ENCODE data around the gene KCTD11.
A peak's percentile ranks its signal among the peaks of the same experiment; 100 is the strongest.

Gene KCTD11

DNA sequence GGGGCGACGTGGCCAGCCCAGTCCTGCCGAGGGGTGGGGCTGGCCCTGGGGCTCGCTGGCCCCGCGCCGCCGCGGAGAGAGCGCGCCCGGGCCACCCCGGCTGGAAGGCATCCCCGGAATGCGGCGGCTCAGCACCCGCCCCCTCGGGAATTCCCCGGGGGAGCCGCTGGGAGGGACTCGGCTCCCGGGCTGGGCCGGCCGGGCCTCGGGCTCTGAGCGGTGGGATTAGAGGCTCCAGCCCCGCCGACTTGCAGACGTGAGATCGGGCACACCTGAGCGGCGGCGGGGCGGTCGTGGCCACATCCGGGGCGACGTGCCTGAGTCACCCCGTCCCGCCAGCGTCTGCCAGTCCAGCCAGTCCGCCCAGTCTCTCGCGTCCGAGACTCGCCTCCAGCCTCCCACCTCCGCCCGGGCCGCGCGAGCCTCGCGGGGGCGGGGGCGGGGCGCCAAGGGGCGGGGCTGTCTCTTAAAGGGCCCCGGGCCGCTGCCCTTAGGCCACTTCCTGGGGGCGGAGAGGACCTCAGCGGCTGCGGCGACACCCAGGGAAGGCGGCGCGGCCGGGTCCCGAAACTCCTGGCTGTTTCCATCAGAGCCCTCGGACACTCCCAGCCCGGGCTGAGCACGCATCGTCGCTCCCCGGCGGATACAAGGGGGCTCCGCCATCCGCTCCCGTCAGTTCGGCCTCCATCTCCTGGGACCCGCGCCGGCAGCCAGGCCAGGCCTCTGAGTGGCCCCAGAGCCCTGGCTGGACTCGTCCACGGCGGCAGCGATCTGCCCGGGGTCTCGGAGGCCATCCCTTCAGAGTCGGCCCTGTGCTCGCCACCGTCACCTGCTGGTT, at the start of gene KCTD11:
KCTD11 (plus strand) TSS at position 498 of the 838 bp plus-strand sequence.
- Histone ChIP-seq H3K9me3 (ENCODE audit: control insufficient read depth, low read length) (no peaks in the 10 kb centered on the region), H3K4me1 (ENCODE audit: control insufficient read depth, insufficient read depth, low read length) (peaks cover 56% of the 10 kb centered on the region), H3K36me3 (ENCODE audit: control insufficient read depth, insufficient read depth, low read length, severe bottlenecking) (no peaks in the 10 kb centered on the region), H3K4me3 (ENCODE audit: low read length) (peak within 1 kb of the TSS; percentile 97), H3K27me3 (replicated peaks; ENCODE audit: control insufficient read depth, insufficient read depth, low read length) (no peaks in the 10 kb centered on the region), H3K9ac (ENCODE audit: low read length) (peak within 1 kb of the TSS; percentile 100)
- DNase-seq (ENCODE audit: low read depth), result peak; percentile 97

DNA sequence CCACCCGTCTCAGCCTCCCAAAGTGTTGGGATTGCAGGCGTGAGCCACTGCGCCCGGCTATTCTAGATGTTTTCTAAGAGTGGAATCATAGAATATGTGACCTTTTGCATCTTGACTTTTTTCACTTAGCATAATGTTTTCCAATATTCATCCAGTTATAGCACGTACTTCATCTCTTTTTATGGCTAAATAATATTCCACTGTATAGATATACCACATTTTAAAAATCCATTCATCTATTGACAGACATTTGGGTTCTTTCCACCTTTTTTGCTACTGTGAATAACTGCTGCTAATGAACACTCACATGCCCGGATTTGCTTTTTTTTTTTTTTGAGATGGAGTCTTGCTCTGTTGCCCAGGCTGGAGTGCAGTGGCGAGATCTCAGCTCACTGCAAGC, 47.8 kb upstream of the KCTD11 start:
- Histone ChIP-seq H3K9me3 (ENCODE audit: control insufficient read depth, low read length) (no peaks in the 10 kb centered on the region), H3K4me1 (ENCODE audit: control insufficient read depth, insufficient read depth, low read length) (peaks cover 2% of the 10 kb centered on the region), H3K9ac (ENCODE audit: low read length) (no peak overlapping the region), H3K4me3 (ENCODE audit: low read length) (no peak overlapping the region), H3K36me3 (ENCODE audit: control insufficient read depth, insufficient read depth, low read length, severe bottlenecking) (peaks cover under 1% of the 10 kb centered on the region), H3K27me3 (replicated peaks; ENCODE audit: control insufficient read depth, insufficient read depth, low read length) (peaks cover 5% of the 10 kb centered on the region)
- no peak for DNase-seq (ENCODE audit: low read depth)

DNA sequence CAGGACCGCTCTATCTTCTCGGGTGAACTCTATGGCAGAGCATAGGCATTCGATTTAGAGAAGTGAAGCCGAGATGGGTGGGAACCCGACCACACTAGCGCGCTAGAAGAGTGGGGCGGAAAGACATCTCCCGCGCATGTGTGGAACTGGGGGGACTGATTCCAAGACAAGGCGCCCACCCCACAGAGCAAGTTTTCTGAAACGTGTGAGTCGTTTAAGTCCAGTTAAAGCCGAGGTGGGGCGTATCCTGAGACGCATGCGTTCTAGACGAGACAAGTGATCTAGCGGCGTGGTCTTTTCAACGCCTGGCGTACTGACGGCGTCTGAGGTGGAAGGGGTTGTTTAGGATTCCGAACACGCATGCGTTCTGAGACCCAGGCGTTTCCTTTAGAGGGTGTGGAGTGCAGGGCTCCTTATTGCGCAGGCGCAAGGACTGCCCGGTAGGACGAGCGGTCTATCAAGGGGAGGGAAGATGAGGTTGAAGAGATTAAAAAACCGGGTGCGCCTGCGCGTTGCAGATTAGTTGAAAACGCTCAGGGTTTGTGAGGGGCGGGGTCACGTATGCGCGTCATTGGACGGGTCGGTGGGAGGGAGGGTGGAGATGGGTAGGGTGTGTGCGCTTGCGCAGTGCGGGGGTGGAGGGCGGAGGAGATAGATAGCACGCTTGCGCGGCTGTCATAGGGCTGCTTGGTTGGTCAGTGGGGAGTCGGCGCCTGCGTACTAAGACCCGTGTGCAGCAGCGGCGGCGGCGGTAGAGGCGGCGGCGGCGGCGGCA, 44.9 kb upstream of the KCTD11 start, which contains the start of gene EIF5A:
EIF5A (plus strand) TSS at position 718 of the 775 bp plus-strand sequence. CDS start 2,008 bp downstream, outside the sequence.
- peak within 1 kb of the TSS; percentile 94 for H3K4me3 ChIP-seq (ENCODE audit: low read length)
- peak within 1 kb of the TSS; percentile 96 for H3K9ac ChIP-seq (ENCODE audit: low read length)
- H3K27me3 ChIP-seq (replicated peaks; ENCODE audit: control insufficient read depth, insufficient read depth, low read length), result no peaks in the 10 kb centered on the region
- H3K36me3 ChIP-seq (ENCODE audit: control insufficient read depth, insufficient read depth, low read length, severe bottlenecking), result peaks cover 28% of the 10 kb centered on the region
- H3K4me1 ChIP-seq (ENCODE audit: control insufficient read depth, insufficient read depth, low read length), result peaks cover 26% of the 10 kb centered on the region
- peak; percentile 100 for DNase-seq (ENCODE audit: low read depth)
- H3K9me3 ChIP-seq (ENCODE audit: control insufficient read depth, low read length), result no peaks in the 10 kb centered on the region

DNA sequence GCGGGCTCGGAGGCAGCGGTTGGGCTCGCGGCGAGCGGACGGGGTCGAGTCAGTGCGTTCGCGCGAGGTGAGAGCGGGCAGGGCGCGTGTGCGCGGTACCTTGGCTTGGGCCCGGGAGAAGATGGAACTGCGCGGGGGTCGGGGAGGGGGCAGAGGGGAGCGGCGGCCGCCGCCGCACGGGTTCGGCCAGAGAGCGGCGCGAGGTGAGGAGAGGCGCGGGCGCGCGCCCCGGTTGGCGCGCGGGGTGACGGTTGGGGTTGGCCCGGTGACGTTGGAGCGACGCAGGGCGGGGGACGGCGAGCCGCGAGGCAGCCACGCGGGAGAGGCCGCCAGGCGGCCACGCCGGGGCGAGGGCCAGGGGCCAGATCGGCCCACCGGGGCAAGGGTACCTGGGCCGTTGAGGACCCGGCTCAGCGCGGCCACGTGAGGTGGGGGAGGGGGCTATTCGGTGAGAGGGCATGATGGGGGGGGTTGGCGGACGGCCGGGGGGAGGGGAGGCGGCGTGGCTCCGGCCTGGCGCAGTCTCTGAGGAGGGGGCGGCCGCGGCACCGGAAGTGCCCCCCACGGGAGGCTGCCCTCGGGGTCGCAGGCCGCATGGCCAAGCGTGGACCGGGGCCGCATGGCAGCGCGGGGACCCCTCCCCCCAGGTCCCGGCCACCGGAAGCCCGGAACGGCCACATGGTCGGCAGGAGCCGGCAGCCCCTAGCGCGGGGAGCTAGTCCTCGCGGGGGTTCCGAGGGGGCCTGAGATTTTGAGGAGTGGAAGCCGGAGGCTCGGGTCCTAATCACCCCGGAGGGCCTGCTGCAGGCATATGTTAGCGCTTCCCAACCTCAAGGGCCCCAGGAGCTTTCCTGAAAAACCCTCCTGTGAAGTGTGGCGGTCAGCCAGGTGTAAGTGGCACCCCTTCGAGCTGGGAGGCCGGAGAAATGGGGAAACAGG, 44.0 kb upstream of the KCTD11 start:
- Histone ChIP-seq H3K4me1 (ENCODE audit: control insufficient read depth, insufficient read depth, low read length) (peaks cover 33% of the 10 kb centered on the region), H3K27me3 (replicated peaks; ENCODE audit: control insufficient read depth, insufficient read depth, low read length) (no peaks in the 10 kb centered on the region), H3K9ac (ENCODE audit: low read length) (peak overlapping the region; percentile 96), H3K4me3 (ENCODE audit: low read length) (peak overlapping the region; percentile 94), H3K9me3 (ENCODE audit: control insufficient read depth, low read length) (no peaks in the 10 kb centered on the region), H3K36me3 (ENCODE audit: control insufficient read depth, insufficient read depth, low read length, severe bottlenecking) (peaks cover 36% of the 10 kb centered on the region)
- peak; percentile 68 for DNase-seq (ENCODE audit: low read depth)

DNA sequence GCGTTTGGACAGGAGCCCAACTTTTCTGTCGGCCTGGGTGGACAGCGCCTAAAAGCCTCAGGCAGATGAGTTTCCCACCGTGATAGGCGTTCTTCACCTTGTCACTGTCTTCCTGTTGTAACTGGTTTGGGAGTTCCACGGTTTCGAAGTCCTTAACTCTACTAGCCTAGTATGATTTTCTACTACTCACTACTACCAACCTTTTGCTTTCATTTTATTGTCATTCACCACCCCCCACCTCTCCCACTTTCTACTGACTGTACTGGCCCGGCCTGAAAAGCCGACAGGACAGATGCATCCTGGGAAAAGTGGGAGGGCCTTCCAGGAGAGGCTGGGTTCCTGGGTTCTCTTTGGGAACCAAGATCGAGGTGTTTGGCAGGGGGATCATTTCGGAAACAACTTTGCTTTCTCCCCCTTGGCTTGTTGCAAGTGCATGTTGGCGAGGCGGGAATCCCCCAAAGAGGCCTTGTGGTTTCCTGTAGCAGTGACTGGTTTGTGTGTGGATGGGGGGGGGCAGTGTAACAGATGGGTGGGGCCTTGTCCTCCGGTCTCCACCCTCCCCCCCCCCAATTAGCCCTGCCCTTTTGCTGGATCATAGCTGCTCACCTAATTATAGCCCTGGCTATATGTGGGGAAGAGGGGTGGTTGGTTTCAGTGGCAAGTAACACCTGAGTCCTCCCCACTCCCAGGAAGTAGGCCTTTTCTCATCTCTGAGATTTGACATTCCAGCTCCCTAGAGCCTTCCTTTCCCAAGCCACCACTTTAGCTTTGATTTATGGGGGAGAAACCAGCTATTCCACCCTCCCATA, 43.1 kb upstream of the KCTD11 start:
- no peaks in the 10 kb centered on the region for H3K27me3 ChIP-seq (replicated peaks; ENCODE audit: control insufficient read depth, insufficient read depth, low read length)
- H3K9me3 ChIP-seq (ENCODE audit: control insufficient read depth, low read length), result no peaks in the 10 kb centered on the region
- peaks cover 42% of the 10 kb centered on the region for H3K4me1 ChIP-seq (ENCODE audit: control insufficient read depth, insufficient read depth, low read length)
- H3K36me3 ChIP-seq (ENCODE audit: control insufficient read depth, insufficient read depth, low read length, severe bottlenecking), result peaks cover 45% of the 10 kb centered on the region
- H3K9ac ChIP-seq (ENCODE audit: low read length), result peak overlapping the region; percentile 96
- peak overlapping the region; percentile 94 for H3K4me3 ChIP-seq (ENCODE audit: low read length)
- peak; percentile 94 for DNase-seq (ENCODE audit: low read depth)

DNA sequence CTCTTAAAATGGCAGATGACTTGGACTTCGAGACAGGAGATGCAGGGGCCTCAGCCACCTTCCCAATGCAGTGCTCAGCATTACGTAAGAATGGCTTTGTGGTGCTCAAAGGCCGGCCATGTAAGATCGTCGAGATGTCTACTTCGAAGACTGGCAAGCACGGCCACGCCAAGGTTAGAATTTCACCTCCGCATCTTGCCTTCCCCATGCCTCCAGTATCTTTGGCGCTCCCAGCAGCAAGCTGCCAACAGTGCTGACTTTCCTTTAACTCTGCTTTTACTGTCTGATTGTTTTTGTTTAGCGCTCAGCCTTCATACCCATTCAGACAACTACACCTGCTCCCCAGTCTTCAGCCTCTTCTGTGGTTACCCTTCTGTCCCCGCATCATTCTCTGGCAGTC, 42.3 kb upstream of the KCTD11 start:
- Histone ChIP-seq H3K36me3 (ENCODE audit: control insufficient read depth, insufficient read depth, low read length, severe bottlenecking) (peaks cover 48% of the 10 kb centered on the region), H3K4me3 (ENCODE audit: low read length) (peak overlapping the region; percentile 94), H3K4me1 (ENCODE audit: control insufficient read depth, insufficient read depth, low read length) (peaks cover 49% of the 10 kb centered on the region), H3K9ac (ENCODE audit: low read length) (peak overlapping the region; percentile 96), H3K9me3 (ENCODE audit: control insufficient read depth, low read length) (no peaks in the 10 kb centered on the region), H3K27me3 (replicated peaks; ENCODE audit: control insufficient read depth, insufficient read depth, low read length) (no peaks in the 10 kb centered on the region)
- DNase-seq (ENCODE audit: low read depth), result no peak

DNA sequence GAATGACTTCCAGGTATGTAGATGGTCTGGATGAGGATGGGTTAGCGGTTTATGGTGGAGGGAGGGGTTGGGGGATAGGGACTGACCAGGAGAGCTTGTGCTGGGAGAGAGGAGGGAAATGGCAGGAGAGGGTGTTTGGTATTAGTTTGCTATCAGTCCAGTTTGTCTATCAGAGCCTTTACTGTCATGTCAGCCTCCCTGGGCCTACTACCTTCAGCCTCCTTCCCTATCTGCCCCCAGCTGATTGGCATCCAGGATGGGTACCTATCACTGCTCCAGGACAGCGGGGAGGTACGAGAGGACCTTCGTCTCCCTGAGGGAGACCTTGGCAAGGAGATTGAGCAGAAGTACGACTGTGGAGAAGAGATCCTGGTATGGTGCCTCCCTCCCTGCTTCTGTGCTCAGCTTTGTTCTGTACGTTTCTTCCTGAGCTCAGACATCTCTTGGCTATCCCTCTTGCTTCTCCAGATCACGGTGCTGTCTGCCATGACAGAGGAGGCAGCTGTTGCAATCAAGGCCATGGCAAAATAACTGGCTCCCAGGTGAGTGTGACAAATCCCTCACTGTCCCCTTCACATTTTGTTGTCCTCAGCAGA, 40.8 kb upstream of the KCTD11 start:
- H3K36me3 ChIP-seq (ENCODE audit: control insufficient read depth, insufficient read depth, low read length, severe bottlenecking), result peaks cover 53% of the 10 kb centered on the region
- no peak overlapping the region for H3K4me3 ChIP-seq (ENCODE audit: low read length)
- H3K4me1 ChIP-seq (ENCODE audit: control insufficient read depth, insufficient read depth, low read length), result peaks cover 56% of the 10 kb centered on the region
- DNase-seq (ENCODE audit: low read depth), result no peak
- H3K27me3 ChIP-seq (replicated peaks; ENCODE audit: control insufficient read depth, insufficient read depth, low read length), result no peaks in the 10 kb centered on the region
- no peaks in the 10 kb centered on the region for H3K9me3 ChIP-seq (ENCODE audit: control insufficient read depth, low read length)
- H3K9ac ChIP-seq (ENCODE audit: low read length), result peak overlapping the region; percentile 47

DNA sequence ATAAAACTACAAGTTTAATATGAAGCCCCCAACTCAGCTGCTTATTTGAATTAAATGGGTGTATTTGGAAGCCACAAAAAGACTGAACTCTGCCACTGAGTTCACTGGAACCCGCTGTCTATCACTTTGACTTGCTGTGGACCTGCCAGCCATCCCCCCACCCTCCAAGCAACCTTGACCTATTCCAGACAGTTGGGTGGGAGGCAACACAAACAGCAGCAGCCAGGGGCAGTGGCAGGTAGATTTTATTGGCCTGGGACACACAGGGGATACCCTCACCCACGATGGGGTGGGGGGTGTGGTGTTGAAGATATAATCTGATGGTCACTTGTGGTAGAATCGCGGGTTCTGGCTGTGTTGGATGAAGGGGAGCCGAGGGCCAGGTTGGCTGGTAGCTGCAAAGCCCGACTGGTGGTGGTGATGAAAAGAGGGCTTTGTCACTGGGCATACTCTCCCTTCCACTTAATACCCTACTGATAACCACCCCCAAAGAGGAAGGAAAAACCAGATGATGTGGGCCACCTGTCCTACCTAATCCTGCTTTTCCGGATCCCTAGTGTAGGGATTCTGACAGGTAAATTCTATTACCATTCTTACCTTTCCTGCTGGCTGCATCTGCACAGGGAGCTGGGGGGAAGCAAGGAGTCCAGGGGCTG, 39.4 kb upstream of the KCTD11 start:
- Histone ChIP-seq H3K27me3 (replicated peaks; ENCODE audit: control insufficient read depth, insufficient read depth, low read length) (no peaks in the 10 kb centered on the region), H3K4me1 (ENCODE audit: control insufficient read depth, insufficient read depth, low read length) (peaks cover 56% of the 10 kb centered on the region), H3K4me3 (ENCODE audit: low read length) (no peak overlapping the region), H3K36me3 (ENCODE audit: control insufficient read depth, insufficient read depth, low read length, severe bottlenecking) (peaks cover 59% of the 10 kb centered on the region), H3K9me3 (ENCODE audit: control insufficient read depth, low read length) (no peaks in the 10 kb centered on the region), H3K9ac (ENCODE audit: low read length) (no peak overlapping the region)
- no peak for DNase-seq (ENCODE audit: low read depth)

DNA sequence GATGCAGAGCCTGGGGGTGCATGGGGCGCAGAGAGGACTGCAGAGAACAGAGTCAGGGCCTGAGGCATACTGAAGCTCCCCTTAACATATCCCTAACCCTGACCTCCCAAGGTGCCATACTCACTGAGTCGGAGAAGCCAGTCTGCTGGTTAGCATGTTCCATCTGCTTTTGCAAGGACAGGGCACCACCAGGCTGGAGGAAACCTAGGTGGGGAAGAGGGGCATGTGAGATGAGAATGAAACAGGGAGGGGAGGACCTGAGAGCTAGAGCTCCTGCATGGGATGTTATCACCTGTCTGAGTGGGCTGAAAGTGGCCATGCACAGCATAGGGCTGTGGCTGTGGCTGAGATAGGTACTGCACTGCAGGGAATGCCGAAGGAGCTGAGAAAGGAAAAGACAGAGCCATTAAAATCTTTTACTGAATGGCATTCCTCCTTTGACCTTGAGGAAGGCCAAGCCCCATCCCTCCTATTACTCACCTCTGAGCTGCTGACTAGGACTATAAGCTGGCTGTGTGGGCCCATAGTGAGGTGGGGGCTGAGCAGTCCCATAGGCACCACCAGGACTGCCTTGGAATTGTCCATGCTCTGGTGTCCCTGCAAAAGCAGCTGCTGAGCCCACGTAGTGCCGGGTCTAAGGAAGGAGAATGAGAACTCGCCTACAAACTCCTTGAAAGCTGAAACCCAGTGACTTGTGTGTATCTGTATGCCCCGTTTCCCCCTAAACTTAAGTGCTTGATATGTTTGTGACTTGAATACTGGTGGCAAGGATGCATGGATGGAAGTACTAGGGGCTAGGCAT, 38.7 kb upstream of the KCTD11 start:
- H3K4me1 ChIP-seq (ENCODE audit: control insufficient read depth, insufficient read depth, low read length), result peaks cover 56% of the 10 kb centered on the region
- H3K36me3 ChIP-seq (ENCODE audit: control insufficient read depth, insufficient read depth, low read length, severe bottlenecking), result peaks cover 66% of the 10 kb centered on the region
- H3K27me3 ChIP-seq (replicated peaks; ENCODE audit: control insufficient read depth, insufficient read depth, low read length), result no peaks in the 10 kb centered on the region
- H3K4me3 ChIP-seq (ENCODE audit: low read length), result peak overlapping the region; percentile 90
- no peaks in the 10 kb centered on the region for H3K9me3 ChIP-seq (ENCODE audit: control insufficient read depth, low read length)
- H3K9ac ChIP-seq (ENCODE audit: low read length), result peak overlapping the region; percentile 91
- no peak for DNase-seq (ENCODE audit: low read depth)
